SK-N-SH (cell line): ENCODE results near the gene TMEM190. TPM values are rescaled to one million over a fixed set of nuclear protein-coding genes. Genes with fewer than 3 reads are reported as not detected.

ENCODE experiments used
- CTCF ChIA-PET: fragments of 300-600, 350-600 bp; formaldehyde crosslinking; extraction: SDS; loops from one replicate; lab custom pipeline; 2021; lab: Yijun Ruan, JAX
- POLR2A ChIA-PET: fragments of 350-600 bp; sonication (Branson Sonifier 250); formaldehyde crosslinking; extraction: SDS; loops from one replicate; lab custom pipeline; 2020; ENCODE audit warnings: antibody characterized with exemption, inconsistent platforms; lab: Yijun Ruan, JAX
- DNase-seq: peaks from one replicate; pipeline ENCODE4 v3.0.0; 2012
- H2AFZ ChIP-seq: fragments of 200-600 bp; sonication (generic); 2 replicates; pipeline ENCODE4 v1.8.1; 2016; ENCODE audit warnings: antibody characterized with exemption, mild to moderate bottlenecking, low read depth
- H3F3A ChIP-seq: fragments of 200-600 bp; sonication (generic); replicated peaks from 2 replicates; pipeline ENCODE3; 2016; ENCODE audit warnings: antibody characterized with exemption, mild to moderate bottlenecking; ENCODE audit not compliant: insufficient read depth
- H3K27ac ChIP-seq, 2 experiments: fragments of 200-500 bp in 1 of 2; fragments of 200-600 bp in 1 of 2; sonication (Bioruptor generic) in 1 of 2; sonication (generic), shearing (Covaris generic) in 1 of 2; 2 replicates each; pipeline versions ENCODE4 v1.5.1 to v1.6.1; 2014 to 2016; ENCODE audit warnings: low read depth in 2 of 2, inconsistent platforms in 1 of 2, low read length in 1 of 2, mild to moderate bottlenecking in 1 of 2, mixed read lengths in 1 of 2
- H3K27me3 ChIP-seq: fragments of 200-600 bp; sonication (generic), shearing (Covaris generic); 2 replicates; pipeline ENCODE4 v1.6.1; 2016; ENCODE audit warnings: mixed run types; ENCODE audit not compliant: insufficient read depth
- H3K36me3 ChIP-seq, 2 experiments: fragments of 200-500 bp in 1 of 2; fragments of 200-600 bp in 1 of 2; sonication (Bioruptor generic) in 1 of 2; sonication (generic) in 1 of 2; replicated peaks in 1 of 2; 2 replicates each; pipeline versions ENCODE3 to v1.5.1; 2014 to 2016; ENCODE audit warnings: low read length in 1 of 2, mild to moderate bottlenecking in 1 of 2; ENCODE audit not compliant: insufficient read depth in 2 of 2, control insufficient read depth in 1 of 2
- H3K4me1 ChIP-seq, 2 experiments: fragments of 200-500 bp in 1 of 2; fragments of 200-600 bp in 1 of 2; sonication (Bioruptor generic) in 1 of 2; sonication (generic), shearing (Covaris generic) in 1 of 2; 2 replicates each; pipeline versions ENCODE4 v1.5.1 to v1.6.1; 2014 to 2016; ENCODE audit warnings: low read depth in 1 of 2, low read length in 1 of 2, mixed run types in 1 of 2; ENCODE audit not compliant: insufficient read depth in 2 of 2, control insufficient read depth in 1 of 2
- H3K4me2 ChIP-seq: fragments of 200-600 bp; sonication (generic), shearing (Covaris generic); 2 replicates; pipeline ENCODE4 v1.6.1; 2017; ENCODE audit warnings: mixed run types
- H3K4me3 ChIP-seq, 2 experiments: fragments of 200-500 bp in 1 of 2; fragments of 200-600 bp in 1 of 2; sonication (Bioruptor generic) in 1 of 2; sonication (generic), shearing (Covaris generic) in 1 of 2; 2 replicates each; pipeline versions ENCODE4 v1.5.1 to v1.8.1; 2014 to 2016; ENCODE audit warnings: low read depth in 2 of 2, inconsistent platforms in 1 of 2, low read length in 1 of 2, mild to moderate bottlenecking in 1 of 2, mixed read lengths in 1 of 2, moderate library complexity in 1 of 2
- H3K79me2 ChIP-seq: fragments of 200-600 bp; sonication (generic); 2 replicates; pipeline ENCODE4 v1.8.1; 2017; ENCODE audit warnings: mild to moderate bottlenecking; ENCODE audit not compliant: insufficient read depth
- H3K9ac ChIP-seq: fragments of 200-600 bp; sonication (generic); 2 replicates; pipeline ENCODE4 v1.6.1; 2017; ENCODE audit warnings: mixed run types
- H3K9me2 ChIP-seq: fragments of 200-600 bp; sonication (generic); 2 replicates; pipeline ENCODE4 v1.6.1; 2017; ENCODE audit warnings: mixed run types
- H3K9me3 ChIP-seq: fragments of 200-600 bp; sonication (generic); 2 replicates; pipeline ENCODE4 v1.6.1; 2017; ENCODE audit warnings: mixed run types, mild to moderate bottlenecking, moderate library complexity
- H4K20me1 ChIP-seq: fragments of 200-600 bp; sonication (generic); 2 replicates; pipeline ENCODE4 v1.6.1; 2017; ENCODE audit warnings: mild to moderate bottlenecking, mixed run types; ENCODE audit not compliant: insufficient read depth
- CHD2 ChIP-seq: fragments of 150-350 bp; IDR thresholded peaks from 2 replicates; pipeline ENCODE4 v1.6.1; 2018; ENCODE audit warnings: low read length; ENCODE audit not compliant: partially characterized antibody
- ELF1 ChIP-seq: IDR thresholded peaks from 2 replicates; pipeline ENCODE4 v1.4.0; 2012
- EP300 ChIP-seq, 2 experiments: IDR thresholded peaks; 2 replicates each; pipeline versions ENCODE4 v1.4.0 to v1.6.1; 2012; ENCODE audit warnings: borderline replicate concordance in 1 of 2, low read depth in 1 of 2, low read length in 1 of 2
- EZH2phosphoT487 ChIP-seq: fragments of 200-600 bp; sonication (generic); IDR thresholded peaks from 2 replicates; pipeline ENCODE4 v1.6.1; 2017; ENCODE audit warnings: low read depth, mixed run types, mild to moderate bottlenecking, antibody characterized with exemption, moderate library complexity, borderline replicate concordance
- FOXJ3 ChIP-seq: sonication (generic); formaldehyde crosslinking; IDR thresholded peaks from 2 replicates; pipeline ENCODE4 v1.5.1; 2020; ENCODE audit warnings: mild to moderate bottlenecking, missing genetic modification reagents
- GABPA ChIP-seq: IDR thresholded peaks from 2 replicates; pipeline ENCODE4 v1.4.0; 2012; ENCODE audit warnings: low read depth, mild to moderate bottlenecking
- JUND ChIP-seq: IDR thresholded peaks from 2 replicates; pipeline ENCODE4 v1.4.0; 2012
- NFIC ChIP-seq: IDR thresholded peaks from 2 replicates; pipeline ENCODE4 v1.4.0; 2012; ENCODE audit warnings: borderline replicate concordance
- NRF1 ChIP-seq: IDR thresholded peaks from 2 replicates; pipeline ENCODE4 v1.6.1; 2012; ENCODE audit warnings: low read depth, mild to moderate bottlenecking, low read length
- RAD21 ChIP-seq: IDR thresholded peaks from 2 replicates; pipeline ENCODE4 v1.6.1; 2012; ENCODE audit warnings: mild to moderate bottlenecking, low read length
- RFX5 ChIP-seq: IDR thresholded peaks from 2 replicates; pipeline ENCODE4 v1.6.1; 2012; ENCODE audit warnings: mild to moderate bottlenecking, improper control_type of control experiment, low read length
- RXRA ChIP-seq: IDR thresholded peaks from 2 replicates; pipeline ENCODE4 v1.4.0; 2012; ENCODE audit warnings: low read depth, mild to moderate bottlenecking, borderline replicate concordance
- SMC3 ChIP-seq: IDR thresholded peaks from 2 replicates; pipeline ENCODE4 v1.6.1; 2012; ENCODE audit warnings: low read depth, low read length, improper control_type of control experiment
- TCF12 ChIP-seq: IDR thresholded peaks from 2 replicates; pipeline ENCODE4 v1.4.0; 2012
- TEAD4 ChIP-seq: IDR thresholded peaks from 2 replicates; pipeline ENCODE4 v1.4.0; 2012; ENCODE audit warnings: mild to moderate bottlenecking, borderline replicate concordance; ENCODE audit not compliant: insufficient read depth
- WGBS: methylation state at CpG from one replicate; pipeline ENCODE4 v1.1.6; 2017; ENCODE audit warnings: low lambda C conversion rate; 5-methylcytosine and 5-hydroxymethylcytosine counted together
- polyA plus RNA-seq, 3 experiments: library from polyadenylated mRNA; depleted of rRNA; stranded (reverse); fragments of >200 nt; gene quantifications; 2 replicates each; pipeline ENCODE4 v1.2.3, GENCODE V29; 2012
- TF ChIP-seq, protein P1 (sequence below): IDR thresholded peaks from 2 replicates; pipeline ENCODE4 v1.6.1; 2012; ENCODE audit warnings: mild to moderate bottlenecking, low read depth, low read length, moderate library complexity
- TF ChIP-seq, protein P2 (sequence below): IDR thresholded peaks from 2 replicates; pipeline ENCODE4 v1.4.0; 2012; ENCODE audit warnings: low read depth

The TMEM190 gene
- polyA plus RNA-seq, 1 of the 3 experiments (the other 2 are of a cell fraction), result 0.77 TPM

DNA sequence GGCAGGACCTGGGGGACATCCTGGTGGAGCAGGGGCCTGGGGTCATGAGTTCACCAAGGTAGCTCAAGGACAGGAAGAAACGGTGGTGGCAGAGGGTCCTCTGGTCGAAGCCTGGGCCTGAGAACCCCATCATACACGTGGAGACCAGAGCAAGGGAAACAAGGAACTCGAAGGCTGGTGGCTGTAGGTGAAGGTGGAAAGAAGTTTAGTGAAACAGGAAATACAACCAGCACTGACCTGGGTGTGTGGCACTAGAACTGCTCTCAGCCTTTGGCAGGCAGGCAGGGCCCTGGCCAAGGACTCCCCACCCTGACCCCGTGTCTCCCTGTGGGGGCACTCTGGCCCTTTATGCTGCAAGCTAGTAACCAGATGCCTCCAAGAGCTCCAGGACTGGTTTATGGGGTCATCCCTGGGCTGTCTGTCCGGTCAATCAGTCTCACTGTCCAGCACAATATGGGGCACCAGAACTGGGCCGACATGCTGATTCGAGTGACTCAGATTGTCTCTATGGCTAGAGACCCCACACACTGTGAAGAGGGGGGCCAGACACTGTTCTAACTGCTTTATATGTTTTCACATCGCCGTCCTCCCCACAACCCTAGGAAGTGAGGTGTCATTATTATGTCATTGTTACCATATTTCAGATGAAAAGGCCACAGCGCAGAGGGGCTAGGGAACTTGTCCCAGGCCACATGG is 25.9 kb upstream of the TMEM190 start:
- TF ChIP-seq TCF12 (no peak), NRF1 (no peak)
- CTCF ChIA-PET, result interaction anchor here (0.6 to 1.0 kb wide), 4 partner anchors 12 to 59 kb away, joined by 3 read pairs; no protein-coding TSS in a partner anchor
- Histone ChIP-seq H3K9ac (no peak overlapping the region), H2AFZ (no peak overlapping the region), H4K20me1 (no peaks in the 10 kb centered on the region), H3F3A (peaks cover 11% of the 10 kb centered on the region), H3K79me2 (no peaks in the 10 kb centered on the region), H3K4me1 (peaks cover 0 to 17% of the 10 kb centered on the region in 2 experiments; a peak in 1 of 4 replicates), H3K36me3 (no peaks in the 10 kb centered on the region), H3K4me3 (no peak overlapping the region), H3K27me3 (peaks cover 31% of the 10 kb centered on the region), H3K4me2 (no peak overlapping the region), H3K27ac (no peak overlapping the region), H3K9me2 (no peaks in the 10 kb centered on the region), H3K9me3 (no peaks in the 10 kb centered on the region)
- WGBS, result 86% methylated on average over 8 of the region's 11 CpGs
- DNase-seq, result no peak
- POLR2A ChIA-PET, result interaction anchor here (0.5 kb wide), 1 partner anchor 10 kb away, joined by 3 read pairs; no protein-coding TSS in a partner anchor

DNA sequence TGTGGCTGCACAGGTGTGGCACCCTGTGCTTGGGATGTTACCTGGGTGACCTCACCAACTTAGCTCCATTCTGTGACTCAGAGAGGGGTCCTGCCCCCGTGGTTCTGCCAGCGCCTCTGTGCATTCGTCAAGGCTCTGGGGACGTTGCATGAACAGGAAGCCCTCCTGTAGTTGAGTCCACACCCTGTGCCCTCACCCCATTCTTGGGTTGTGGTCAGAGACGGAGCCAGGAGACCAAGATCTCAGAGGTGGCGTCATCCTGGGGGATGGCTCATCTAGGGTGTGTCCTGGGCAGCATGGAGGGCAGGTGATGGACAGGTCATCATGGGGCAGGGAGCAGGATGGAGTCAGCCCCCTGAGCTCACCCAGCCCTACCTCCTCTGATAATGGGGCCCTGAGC is 24.6 kb upstream of the TMEM190 start:
- H3K4me3 ChIP-seq, result no peak overlapping the region
- no peak overlapping the region for H3K4me2 ChIP-seq
- no peak for TF ChIP-seq EZH2phosphoT487
- TF ChIP-seq ELF1, result no peak
- TF ChIP-seq FOXJ3 (CRISPR knock-in tag), result no peak
- no peak for TF ChIP-seq SMC3
- no peak for TF ChIP-seq NFIC
- no peak for TF ChIP-seq JUND
- no peak for TF ChIP-seq CHD2
- no peak for TF ChIP-seq GABPA
- TF ChIP-seq TEAD4, result no peak
- TF ChIP-seq RFX5, result no peak
- TF ChIP-seq EP300 (IDR thresholded peaks at IDR 0.05; ENCODE audit: borderline replicate concordance in 1 of 2, low read depth in 1 of 2, low read length in 1 of 2), result no peak
- TF ChIP-seq NRF1, result no peak
- TF ChIP-seq, protein P1, sequence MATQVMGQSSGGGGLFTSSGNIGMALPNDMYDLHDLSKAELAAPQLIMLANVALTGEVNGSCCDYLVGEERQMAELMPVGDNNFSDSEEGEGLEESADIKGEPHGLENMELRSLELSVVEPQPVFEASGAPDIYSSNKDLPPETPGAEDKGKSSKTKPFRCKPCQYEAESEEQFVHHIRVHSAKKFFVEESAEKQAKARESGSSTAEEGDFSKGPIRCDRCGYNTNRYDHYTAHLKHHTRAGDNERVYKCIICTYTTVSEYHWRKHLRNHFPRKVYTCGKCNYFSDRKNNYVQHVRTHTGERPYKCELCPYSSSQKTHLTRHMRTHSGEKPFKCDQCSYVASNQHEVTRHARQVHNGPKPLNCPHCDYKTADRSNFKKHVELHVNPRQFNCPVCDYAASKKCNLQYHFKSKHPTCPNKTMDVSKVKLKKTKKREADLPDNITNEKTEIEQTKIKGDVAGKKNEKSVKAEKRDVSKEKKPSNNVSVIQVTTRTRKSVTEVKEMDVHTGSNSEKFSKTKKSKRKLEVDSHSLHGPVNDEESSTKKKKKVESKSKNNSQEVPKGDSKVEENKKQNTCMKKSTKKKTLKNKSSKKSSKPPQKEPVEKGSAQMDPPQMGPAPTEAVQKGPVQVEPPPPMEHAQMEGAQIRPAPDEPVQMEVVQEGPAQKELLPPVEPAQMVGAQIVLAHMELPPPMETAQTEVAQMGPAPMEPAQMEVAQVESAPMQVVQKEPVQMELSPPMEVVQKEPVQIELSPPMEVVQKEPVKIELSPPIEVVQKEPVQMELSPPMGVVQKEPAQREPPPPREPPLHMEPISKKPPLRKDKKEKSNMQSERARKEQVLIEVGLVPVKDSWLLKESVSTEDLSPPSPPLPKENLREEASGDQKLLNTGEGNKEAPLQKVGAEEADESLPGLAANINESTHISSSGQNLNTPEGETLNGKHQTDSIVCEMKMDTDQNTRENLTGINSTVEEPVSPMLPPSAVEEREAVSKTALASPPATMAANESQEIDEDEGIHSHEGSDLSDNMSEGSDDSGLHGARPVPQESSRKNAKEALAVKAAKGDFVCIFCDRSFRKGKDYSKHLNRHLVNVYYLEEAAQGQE, result no peak
- no peak for TF ChIP-seq RXRA
- TF ChIP-seq RAD21, result no peak
- TF ChIP-seq, protein P2, sequence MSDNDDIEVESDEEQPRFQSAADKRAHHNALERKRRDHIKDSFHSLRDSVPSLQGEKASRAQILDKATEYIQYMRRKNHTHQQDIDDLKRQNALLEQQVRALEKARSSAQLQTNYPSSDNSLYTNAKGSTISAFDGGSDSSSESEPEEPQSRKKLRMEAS, result no peak
- H3K36me3 ChIP-seq, result no peaks in the 10 kb centered on the region
- H3F3A ChIP-seq, result peaks cover 15% of the 10 kb centered on the region
- no peak for DNase-seq
- peaks cover 38% of the 10 kb centered on the region for H3K27me3 ChIP-seq
- CTCF ChIA-PET, result interaction anchor here (1.0 to 2.5 kb wide), 4 partner anchors 11 to 50 kb away, joined by 3 to 9 read pairs (median 4); partner anchors contain the start of genes KMT5C and TMEM238
- no peak overlapping the region for H3K27ac ChIP-seq
- 83% methylated on average over 4 of the region's 6 CpGs for WGBS
- peaks cover 0 to 17% of the 10 kb centered on the region in 2 experiments; a peak in 1 of 4 replicates for H3K4me1 ChIP-seq
- H3K9me2 ChIP-seq, result no peaks in the 10 kb centered on the region
- POLR2A ChIA-PET, result interaction anchor here (1.6 kb wide), 1 partner anchor 13 kb away, joined by 7 read pairs; the partner anchor contains the start of gene KMT5C
- no peak overlapping the region for H3K9ac ChIP-seq
- H4K20me1 ChIP-seq, result no peaks in the 10 kb centered on the region
- H2AFZ ChIP-seq, result no peak overlapping the region
- no peaks in the 10 kb centered on the region for H3K9me3 ChIP-seq
- H3K79me2 ChIP-seq, result no peaks in the 10 kb centered on the region
